GM18517 (cell line): ENCODE data around the gene ADAM19.

Experiments used
- ATAC-seq: cut with Tn5 transposase; IDR thresholded peaks from one replicate; pipeline ENCODE4 v1.9.1; 2021; ENCODE audit warnings: mild to moderate bottlenecking, moderate library complexity; ENCODE audit not compliant: unreplicated experiment

Gene ADAM19

GRCh38 chr5:157597277-157597676 lies 21.7 kb upstream of the ADAM19 start:
- ATAC-seq = no peak

GRCh38 chr5:157596487-157596886 lies 20.9 kb upstream of the ADAM19 start:
- peak; percentile 76 for ATAC-seq

- no peak for ATAC-seq
Observed at GRCh38 chr5:157594675-157595459, 19.3 kb upstream of the ADAM19 start.

GRCh38 chr5:157594257-157594656 lies 18.7 kb upstream of the ADAM19 start:
- no peak for ATAC-seq

GRCh38 chr5:157593052-157593757 lies 17.6 kb upstream of the ADAM19 start:
- no peak for ATAC-seq

GRCh38 chr5:157592594-157592993 lies 17.0 kb upstream of the ADAM19 start:
- ATAC-seq = no peak

- ATAC-seq = no peak
Observed at GRCh38 chr5:157590478-157590877, 14.9 kb upstream of the ADAM19 start.

- no peak for ATAC-seq
Observed at GRCh38 chr5:157584628-157585027, 9.1 kb upstream of the ADAM19 start.

GRCh38 chr5:157582731-157583620 lies 7.4 kb upstream of the ADAM19 start:
- peak; percentile 66 for ATAC-seq

GRCh38 chr5:157581901-157582300 lies 6.3 kb upstream of the ADAM19 start:
- no peak for ATAC-seq

GRCh38 chr5:157578079-157578780 lies 2.7 kb upstream of the ADAM19 start:
- no peak for ATAC-seq

GRCh38 chr5:157576678-157577077 lies 1.1 kb upstream of the ADAM19 start:
- ATAC-seq = no peak

- no peak for ATAC-seq
Observed at GRCh38 chr5:157574456-157575380, 857 bp downstream of the ADAM19 start.

GRCh38 chr5:157571357-157571827 lies 4.2 kb downstream of the ADAM19 start:
- ATAC-seq = peak; percentile 97

GRCh38 chr5:157570531-157571200 lies 4.9 kb downstream of the ADAM19 start:
- no peak for ATAC-seq

GRCh38 chr5:157568720-157569119 lies 6.9 kb downstream of the ADAM19 start:
- no peak for ATAC-seq

- no peak for ATAC-seq
Observed at GRCh38 chr5:157568222-157568621, 7.4 kb downstream of the ADAM19 start.

- no peak for ATAC-seq
Observed at GRCh38 chr5:157566902-157567489, 8.6 kb downstream of the ADAM19 start.
